DMS 273 (cell line): ENCODE measurements around the gene PTMA.
"Not testable (repeated sequence)": the region's sequence is repeated elsewhere in the genome, so short reads cannot be mapped to it uniquely, and the experiment has no call there.

ENCODE experiments used
- DNase-seq: peaks from one replicate; lab custom pipeline; 2025; ENCODE audit not compliant: unreplicated experiment; lab: John Stamatoyannopoulos, UW

PTMA gene

GRCh38 chr2:231707927-231708772, at the start of gene PTMA:
TSS of gene PTMA (plus strand) at chr2:231708525. CDS start at chr2:231708707, 182 bp downstream.
- peak; percentile 100 for DNase-seq

- DNase-seq: not testable (repeated sequence)
Observed at GRCh38 chr2:231660073-231660472, 48.3 kb upstream of the PTMA start.

- DNase-seq: no peak
Observed at GRCh38 chr2:231660860-231661259, 47.5 kb upstream of the PTMA start.

GRCh38 chr2:231661422-231662027, 46.8 kb upstream of the PTMA start:
- DNase-seq: no peak

GRCh38 chr2:231662028-231662810, 46.1 kb upstream of the PTMA start:
- DNase-seq: peak; percentile 88

GRCh38 chr2:231662811-231663457, 45.4 kb upstream of the PTMA start:
- DNase-seq: no peak

- DNase-seq: no peak
Observed at GRCh38 chr2:231663458-231664212, 44.7 kb upstream of the PTMA start.

GRCh38 chr2:231664727-231665126, 43.6 kb upstream of the PTMA start:
- no peak for DNase-seq

GRCh38 chr2:231665245-231666170, 42.8 kb upstream of the PTMA start:
- DNase-seq: no peak

GRCh38 chr2:231666171-231667095, 41.9 kb upstream of the PTMA start:
- peak; percentile 87 for DNase-seq

GRCh38 chr2:231667096-231667427, 41.3 kb upstream of the PTMA start:
- DNase-seq: no peak

- DNase-seq: no peak
Observed at GRCh38 chr2:231667496-231667895, 40.8 kb upstream of the PTMA start.

GRCh38 chr2:231668981-231669380, 39.3 kb upstream of the PTMA start:
- DNase-seq: no peak

GRCh38 chr2:231671270-231672050, 36.9 kb upstream of the PTMA start:
- DNase-seq: no peak

- DNase-seq: peak; percentile 89
Observed at GRCh38 chr2:231672617-231673347, 35.5 kb upstream of the PTMA start.

- DNase-seq: peak; percentile 80
Observed at GRCh38 chr2:231673348-231673770, 35.0 kb upstream of the PTMA start.
